Endothelial cell (in vitro differentiated cells): ENCODE data around the gene DACT2. TPM values are rescaled to one million over a fixed set of nuclear protein-coding genes. Genes with fewer than 3 reads are reported as not detected.

ENCODE experiments used
- DNase-seq: peaks from one replicate; pipeline ENCODE4 v3.0.0; 2021; ENCODE audit warnings: low spot score
- H3K27ac Mint-ChIP-seq: one replicate; pipeline ENCODE4 v1.8.0; 2021; ENCODE audit warnings: mixed read lengths, inconsistent platforms; ENCODE audit not compliant: unreplicated experiment
- H3K27me3 Mint-ChIP-seq: one replicate; pipeline ENCODE4 v1.8.0; 2021; ENCODE audit warnings: mild to moderate bottlenecking, moderate library complexity, mixed read lengths, inconsistent platforms; ENCODE audit not compliant: unreplicated experiment
- H3K36me3 Mint-ChIP-seq: one replicate; pipeline ENCODE4 v1.8.0; 2021; ENCODE audit warnings: mild to moderate bottlenecking, low read depth, mixed read lengths, inconsistent platforms; ENCODE audit not compliant: unreplicated experiment
- H3K4me1 Mint-ChIP-seq: one replicate; pipeline ENCODE4 v1.8.0; 2021; ENCODE audit warnings: mild to moderate bottlenecking, mixed read lengths, inconsistent platforms; ENCODE audit not compliant: unreplicated experiment
- H3K4me3 Mint-ChIP-seq: one replicate; pipeline ENCODE4 v1.8.0; 2021; ENCODE audit warnings: mild to moderate bottlenecking, mixed read lengths, inconsistent platforms; ENCODE audit not compliant: unreplicated experiment
- H3K9me3 Mint-ChIP-seq: one replicate; pipeline ENCODE4 v1.8.0; 2021; ENCODE audit warnings: mixed read lengths, inconsistent platforms; ENCODE audit not compliant: unreplicated experiment
- CTCF ChIP-seq: fragments of 200-600 bp; sonication (generic); IDR thresholded peaks from one replicate; pipeline ENCODE4 v1.5.0; 2021; ENCODE audit warnings: antibody characterized with exemption; ENCODE audit not compliant: unreplicated experiment
- total RNA-seq: library from RNA; stranded (reverse); fragmentation: NEBNext Ultra II Directional; extraction: Animal tissue kit (Norgen Biotek cat#: 25700); gene quantifications from one replicate; pipeline ENCODE4 v1.2.1, GENCODE V29; 2021; ENCODE audit not compliant: unreplicated experiment

The DACT2 gene
- total RNA-seq, 1 donor from 2014 or later, result 0.23 TPM

- no peak for DNase-seq
- H3K4me1 Mint-ChIP-seq, result no peaks in the 10 kb centered on the region
- H3K36me3 Mint-ChIP-seq, result no peaks in the 10 kb centered on the region
- H3K4me3 Mint-ChIP-seq, result no peak overlapping the region
- H3K27me3 Mint-ChIP-seq, result no peaks in the 10 kb centered on the region
- no peaks in the 10 kb centered on the region for H3K9me3 Mint-ChIP-seq
- TF ChIP-seq CTCF, result no peak
- H3K27ac Mint-ChIP-seq, result no peak overlapping the region
Measured at GRCh38 chr6:168332020-168332419, 12.4 kb upstream of the DACT2 start.

GRCh38 chr6:168331058-168331457, 11.5 kb upstream of the DACT2 start:
- Mint-ChIP-seq H3K36me3 (no peaks in the 10 kb centered on the region), H3K4me1 (peaks cover 2% of the 10 kb centered on the region), H3K27ac (no peak overlapping the region), H3K4me3 (no peak overlapping the region), H3K27me3 (no peaks in the 10 kb centered on the region), H3K9me3 (no peaks in the 10 kb centered on the region)
- TF ChIP-seq CTCF, result no peak
- no peak for DNase-seq

GRCh38 chr6:168330403-168330802, 10.8 kb upstream of the DACT2 start:
- H3K27me3 Mint-ChIP-seq, result no peaks in the 10 kb centered on the region
- no peak for DNase-seq

GRCh38 chr6:168328086-168328485, 8.5 kb upstream of the DACT2 start:
- Mint-ChIP-seq H3K36me3 (no peaks in the 10 kb centered on the region), H3K27ac (no peak overlapping the region), H3K4me3 (no peak overlapping the region), H3K27me3 (no peaks in the 10 kb centered on the region), H3K9me3 (no peaks in the 10 kb centered on the region), H3K4me1 (peaks cover 5% of the 10 kb centered on the region)
- no peak for TF ChIP-seq CTCF
- DNase-seq, result no peak

More at GRCh38 chr6:168330403-168330802, 10.8 kb upstream of the DACT2 start:
- Mint-ChIP-seq H3K4me3 (no peak overlapping the region), H3K36me3 (no peaks in the 10 kb centered on the region), H3K27ac (no peak overlapping the region), H3K4me1 (peaks cover 5% of the 10 kb centered on the region), H3K9me3 (no peaks in the 10 kb centered on the region)
- no peak for TF ChIP-seq CTCF

- Mint-ChIP-seq H3K27me3 (no peaks in the 10 kb centered on the region), H3K4me1 (peaks cover 5% of the 10 kb centered on the region), H3K36me3 (no peaks in the 10 kb centered on the region), H3K4me3 (no peak overlapping the region), H3K27ac (no peak overlapping the region), H3K9me3 (no peaks in the 10 kb centered on the region)
- DNase-seq, result no peak
- no peak for TF ChIP-seq CTCF
Measured at GRCh38 chr6:168326294-168327261, 7.0 kb upstream of the DACT2 start.
